Esophagus squamous epithelium (tissue), 5 donors: Measurements from ENCODE around the gene SARNP. TPM values are rescaled to one million over a fixed set of nuclear protein-coding genes. Genes with fewer than 3 reads are reported as not detected.
A peak's percentile ranks its signal among the peaks of the same experiment; 100 is the strongest.

ENCODE experiments used
- DNase-seq: peaks from one replicate; lab custom pipeline; 2025; lab: John Stamatoyannopoulos, UW
- H3K27ac ChIP-seq, 4 donors: fragments of 200-600 bp; sonication (generic); one replicate each; pipeline ENCODE4 v1.5.1; 2016 to 2019; ENCODE audit warnings: mild to moderate bottlenecking in 1 of 4
- H3K27me3 ChIP-seq, 4 donors: fragments of 200-600 bp; sonication (generic); 1 replicate in 3 of 4; 2 replicates in 1 of 4; pipeline versions ENCODE4 v1.5.1 to v1.6.0; 2017 to 2021; ENCODE audit warnings: antibody characterized with exemption in 1 of 4
- H3K36me3 ChIP-seq, 3 donors: fragments of 200-600 bp; sonication (generic); one replicate each; pipeline ENCODE4 v1.5.1; 2016 to 2019
- H3K4me1 ChIP-seq, 3 donors: fragments of 200-600 bp; sonication (generic); one replicate each; pipeline ENCODE4 v1.5.1; 2017 to 2019
- H3K4me3 ChIP-seq, 4 donors: fragments of 200-600 bp; sonication (generic); 1 replicate in 3 of 4; 2 replicates in 1 of 4; pipeline ENCODE4 v1.5.1; 2016 to 2019; ENCODE audit warnings: mild to moderate bottlenecking in 2 of 4, moderate library complexity in 1 of 4
- H3K9me3 ChIP-seq, 3 donors: fragments of 200-600 bp; sonication (generic); one replicate each; pipeline ENCODE4 v1.5.1; 2016 to 2019
- POLR2A ChIP-seq, 4 donors: fragments of 450-650 bp; IDR thresholded peaks; one replicate each; pipeline ENCODE4 v1.6.1; 2017; ENCODE audit warnings: antibody characterized with exemption in 4 of 4, mild to moderate bottlenecking in 4 of 4, moderate library complexity in 3 of 4
- WGBS, 2 donors: methylation state at CpG; one replicate each; pipeline ENCODE4 v1.1.5; 2018; 5-methylcytosine and 5-hydroxymethylcytosine counted together
- intact Hi-C: fragments of 100-400 bp; cut with DNase I; formaldehyde crosslinking; loops from one replicate; pipeline ENCODE4 v1.15.0; 2022
- total RNA-seq, 4 donors: library from RNA; depleted of rRNA; stranded (reverse); fragments of >200 nt; gene quantifications; one replicate each; pipeline ENCODE4 v1.1.0, GENCODE V29; 2016
- TF ChIP-seq, protein P1 (sequence below), 6 experiments: fragments of 450-650 bp in 4 of 6; fragments of 200-600 bp in 2 of 6; sonication (generic) in 2 of 6; IDR thresholded peaks; one replicate each; pipeline ENCODE4 v1.5.1; 2016 to 2019; ENCODE audit warnings: antibody characterized with exemption in 6 of 6, mild to moderate bottlenecking in 4 of 6, moderate library complexity in 4 of 6
- donor health status: DM: yes; HTN: yes; CAD: no.

The SARNP gene
- total RNA-seq, 4 donors from 2014 or later: 22.6 to 60.1 (median 53.7) TPM

DNA sequence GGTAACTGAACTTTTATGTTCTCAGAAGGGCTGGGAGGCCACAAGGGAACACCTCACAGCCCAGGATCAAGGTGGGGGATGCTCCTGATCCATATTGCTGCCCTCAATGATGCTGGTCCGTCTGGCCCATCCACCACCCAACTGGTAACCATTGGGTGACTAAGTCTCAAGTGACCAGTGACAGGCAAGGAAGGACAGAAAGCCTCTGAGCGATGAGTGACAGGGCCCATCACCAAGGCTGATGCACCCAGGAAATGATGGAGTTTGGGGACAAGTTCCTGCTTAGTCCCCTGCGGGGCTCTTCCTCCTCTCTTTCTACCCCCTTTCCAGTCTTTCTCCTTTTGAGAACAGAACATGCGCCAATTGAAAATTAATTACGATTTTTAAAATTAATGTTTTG, 27.8 kb upstream of the SARNP start:
- Histone ChIP-seq H3K36me3 (no peaks in the 10 kb centered on the region), H3K4me3 (no peak overlapping the region), H3K27me3 (peaks cover 0 to 24% (median 0%) of the 10 kb centered on the region in 4 donors), H3K27ac (peak overlapping the region in 2 of 4 donors; percentile 28 to 91), H3K9me3 (no peaks in the 10 kb centered on the region), H3K4me1 (peaks cover 0 to 37% (median 5%) of the 10 kb centered on the region in 3 donors)
- intact Hi-C loops: no loop called here
- 77 to 78% methylated on average over 4 to 5 of the region's 5 CpGs for WGBS, 2 donors
- TF ChIP-seq, protein P1, sequence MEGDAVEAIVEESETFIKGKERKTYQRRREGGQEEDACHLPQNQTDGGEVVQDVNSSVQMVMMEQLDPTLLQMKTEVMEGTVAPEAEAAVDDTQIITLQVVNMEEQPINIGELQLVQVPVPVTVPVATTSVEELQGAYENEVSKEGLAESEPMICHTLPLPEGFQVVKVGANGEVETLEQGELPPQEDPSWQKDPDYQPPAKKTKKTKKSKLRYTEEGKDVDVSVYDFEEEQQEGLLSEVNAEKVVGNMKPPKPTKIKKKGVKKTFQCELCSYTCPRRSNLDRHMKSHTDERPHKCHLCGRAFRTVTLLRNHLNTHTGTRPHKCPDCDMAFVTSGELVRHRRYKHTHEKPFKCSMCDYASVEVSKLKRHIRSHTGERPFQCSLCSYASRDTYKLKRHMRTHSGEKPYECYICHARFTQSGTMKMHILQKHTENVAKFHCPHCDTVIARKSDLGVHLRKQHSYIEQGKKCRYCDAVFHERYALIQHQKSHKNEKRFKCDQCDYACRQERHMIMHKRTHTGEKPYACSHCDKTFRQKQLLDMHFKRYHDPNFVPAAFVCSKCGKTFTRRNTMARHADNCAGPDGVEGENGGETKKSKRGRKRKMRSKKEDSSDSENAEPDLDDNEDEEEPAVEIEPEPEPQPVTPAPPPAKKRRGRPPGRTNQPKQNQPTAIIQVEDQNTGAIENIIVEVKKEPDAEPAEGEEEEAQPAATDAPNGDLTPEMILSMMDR (IDR thresholded peaks at IDR 0.05): no peak
- no peak for TF ChIP-seq POLR2A (IDR thresholded peaks at IDR 0.05)
- no peak for DNase-seq

DNA sequence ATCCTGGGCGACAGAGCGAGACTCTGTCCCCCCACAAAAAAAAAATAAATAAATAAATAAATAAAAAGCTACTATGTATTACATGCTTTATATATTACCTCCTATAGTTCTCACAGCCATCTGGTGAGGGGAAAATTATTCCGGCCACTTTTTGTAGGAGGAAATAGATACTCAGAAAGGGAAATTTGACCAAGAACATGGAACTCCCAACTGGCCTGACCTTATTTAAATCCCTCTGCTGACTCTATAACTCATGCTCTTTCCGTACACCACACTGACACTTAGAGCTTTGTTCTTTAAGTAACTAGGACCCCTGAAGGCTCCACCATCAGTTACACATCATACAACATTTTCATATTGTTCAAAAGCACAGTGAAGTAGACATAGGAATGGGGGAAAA, 27.4 kb upstream of the SARNP start:
- Histone ChIP-seq H3K9me3 (no peaks in the 10 kb centered on the region), H3K36me3 (no peaks in the 10 kb centered on the region), H3K27me3 (peaks cover 0 to 20% (median 0%) of the 10 kb centered on the region in 4 donors), H3K27ac (peak overlapping the region in 2 of 4 donors; percentile 28 to 91), H3K4me1 (peaks cover 0 to 37% (median 5%) of the 10 kb centered on the region in 3 donors), H3K4me3 (no peak overlapping the region)
- intact Hi-C loops: no loop called here
- no peak for DNase-seq
- 88 to 92% methylated on average over 4 of the region's 4 CpGs for WGBS, 2 donors
- TF ChIP-seq, protein P1 (IDR thresholded peaks at IDR 0.05): no peak
- no peak for TF ChIP-seq POLR2A (IDR thresholded peaks at IDR 0.05)

DNA sequence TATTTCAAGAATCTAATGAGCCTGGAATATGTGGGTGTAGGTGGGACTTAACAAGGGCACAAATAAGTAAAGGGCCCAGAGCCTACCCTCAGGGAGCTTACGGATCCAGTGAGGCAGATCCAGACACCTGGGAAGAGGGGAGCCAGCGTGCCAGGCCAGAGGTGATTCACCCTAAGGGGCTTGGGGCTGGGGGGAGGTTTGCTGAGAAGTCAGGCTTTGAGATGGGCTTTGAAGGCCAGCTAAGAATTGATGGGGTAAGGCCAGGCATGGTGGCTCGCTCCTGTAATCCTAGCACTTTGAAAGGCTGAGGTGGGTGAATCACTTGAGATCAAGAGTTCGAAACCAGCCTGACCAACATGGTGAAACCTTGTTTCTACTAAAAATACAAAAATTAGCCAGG, 25.9 kb upstream of the SARNP start:
- H3K36me3 ChIP-seq: no peaks in the 10 kb centered on the region
- H3K4me1 ChIP-seq: peaks cover 0 to 32% (median 1%) of the 10 kb centered on the region in 3 donors
- peaks cover 0 to 7% (median 0%) of the 10 kb centered on the region in 4 donors for H3K27me3 ChIP-seq
- no peak for TF ChIP-seq POLR2A (IDR thresholded peaks at IDR 0.05)
- TF ChIP-seq, protein P1 (IDR thresholded peaks at IDR 0.05): no peak
- intact Hi-C loops: no loop called here
- DNase-seq: no peak
- peak overlapping the region in 1 of 4 donors; percentile 83 for H3K27ac ChIP-seq
- 90 to 94% methylated on average over 3 to 4 of the region's 4 CpGs for WGBS, 2 donors
- H3K9me3 ChIP-seq: no peaks in the 10 kb centered on the region
- no peak overlapping the region for H3K4me3 ChIP-seq

DNA sequence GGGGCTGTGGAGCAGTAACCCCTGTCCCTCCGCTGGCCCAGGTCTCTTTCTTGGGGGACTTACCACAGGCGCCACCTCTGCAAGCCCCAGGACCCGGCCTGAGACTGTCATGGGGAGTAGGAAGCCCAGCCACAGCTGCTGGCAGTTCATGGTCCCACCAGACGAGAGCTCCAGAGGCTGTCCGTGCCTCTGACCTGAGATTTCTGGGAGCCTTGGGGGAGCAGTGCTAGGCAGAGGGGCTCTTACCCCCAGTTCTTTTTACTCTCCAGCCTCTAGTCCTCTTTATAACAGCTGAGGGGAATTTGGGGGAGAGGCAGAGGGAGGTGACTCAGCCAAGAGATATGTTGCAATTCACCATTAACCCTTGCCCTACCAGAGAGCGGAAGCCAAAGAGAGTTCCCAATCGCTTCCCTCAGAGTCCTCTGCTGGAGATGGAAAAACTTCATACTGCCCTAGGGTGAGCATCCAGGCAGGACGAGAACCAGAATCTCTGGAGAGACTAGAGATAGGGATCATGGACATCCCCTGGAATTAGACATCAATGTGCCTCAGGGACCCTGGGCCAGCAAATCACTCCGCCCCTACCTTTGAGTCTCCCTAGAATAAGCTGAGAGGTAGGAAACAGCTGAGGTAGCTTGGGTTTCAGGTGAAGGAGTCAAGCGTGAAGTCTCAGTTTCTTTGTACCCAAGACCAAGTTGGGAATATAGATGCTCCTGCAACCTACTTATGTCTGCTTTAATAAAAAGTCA, 25.3 kb upstream of the SARNP start, which contains the start of gene MMP19:
Gene MMP19 (minus strand): TSS at position 256 of the 749 bp plus-strand sequence. CDS start 106 bp downstream, at position 150.
- peaks cover 0 to 31% (median 0%) of the 10 kb centered on the region in 3 donors for H3K4me1 ChIP-seq
- H3K4me3 ChIP-seq: peak within 1 kb of the TSS; percentile 16 to 64 (median 40)
- 66 to 69% methylated on average over 5 to 8 of the region's 10 CpGs for WGBS, 2 donors
- peaks cover 0 to 7% (median 0%) of the 10 kb centered on the region in 4 donors for H3K27me3 ChIP-seq
- H3K9me3 ChIP-seq: no peaks in the 10 kb centered on the region
- DNase-seq: no peak
- intact Hi-C loops: no loop called here
- peak within 1 kb of the TSS; percentile 47 to 83 (median 60) for H3K27ac ChIP-seq
- peak in 1 of 4 donors; percentile 58 for TF ChIP-seq POLR2A (IDR thresholded peaks at IDR 0.05)
- TF ChIP-seq, protein P1 (IDR thresholded peaks at IDR 0.05): no peak
- H3K36me3 ChIP-seq: no peaks in the 10 kb centered on the region
